Mesendoderm (in vitro differentiated cells): ENCODE results near the gene DLX6.
A peak's percentile ranks its signal among the peaks of the same experiment; 100 is the strongest.

ENCODE experiments used
- DNase-seq: peaks from one replicate; pipeline ENCODE4 v3.0.0; 2013
- H2AK5ac ChIP-seq: 2 replicates; pipeline ENCODE4 v1.6.1; 2013; ENCODE audit warnings: low read length, inconsistent platforms
- H2BK120ac ChIP-seq: 2 replicates; pipeline ENCODE4 v1.6.1; 2013; ENCODE audit warnings: low read depth, mild to moderate bottlenecking, low read length, moderate library complexity, mixed read lengths
- H2BK15ac ChIP-seq: replicated peaks from 2 replicates; pipeline ENCODE4 v1.6.1; 2013; ENCODE audit warnings: low read depth, mild to moderate bottlenecking, moderate library complexity
- H2BK5ac ChIP-seq: 2 replicates; pipeline ENCODE4 v1.6.1; 2013; ENCODE audit warnings: low read length, inconsistent platforms
- H3K18ac ChIP-seq: 2 replicates; pipeline ENCODE4 v1.6.1; 2013; ENCODE audit warnings: mild to moderate bottlenecking, low read length, mixed read lengths
- H3K23ac ChIP-seq: one replicate; pipeline ENCODE4 v1.6.1; 2013; ENCODE audit warnings: low read length
- H3K27ac ChIP-seq: 2 replicates; pipeline ENCODE4 v1.5.1; 2013; ENCODE audit warnings: low read depth, mild to moderate bottlenecking, inconsistent platforms, low read length, moderate library complexity
- H3K27me3 ChIP-seq: 2 replicates; pipeline ENCODE4 v1.6.1; 2013; ENCODE audit warnings: low read length, control low read depth, mild to moderate bottlenecking, inconsistent platforms; ENCODE audit not compliant: insufficient read depth, poor library complexity
- H3K36me3 ChIP-seq: 2 replicates; pipeline ENCODE4 v1.6.1; 2013; ENCODE audit warnings: low read length, inconsistent platforms; ENCODE audit not compliant: control insufficient read depth, insufficient read depth
- H3K4ac ChIP-seq: one replicate; pipeline ENCODE4 v1.6.1; 2013; ENCODE audit warnings: low read depth, mild to moderate bottlenecking, low read length, moderate library complexity
- H3K4me1 ChIP-seq: 2 replicates; pipeline ENCODE4 v1.6.1; 2013; ENCODE audit warnings: low read depth, low read length, inconsistent platforms; ENCODE audit not compliant: control insufficient read depth
- H3K4me2 ChIP-seq: 2 replicates; pipeline ENCODE4 v1.6.1; 2013; ENCODE audit warnings: low read length
- H3K4me3 ChIP-seq: 2 replicates; pipeline ENCODE4 v1.5.1; 2013; ENCODE audit warnings: mild to moderate bottlenecking, low read length
- H3K56ac ChIP-seq: one replicate; pipeline ENCODE4 v1.6.1; 2013; ENCODE audit warnings: low read length
- H3K79me1 ChIP-seq: 2 replicates; pipeline ENCODE4 v1.6.1; 2013; ENCODE audit warnings: low read length, inconsistent platforms
- H3K79me2 ChIP-seq: 2 replicates; pipeline ENCODE4 v1.6.1; 2013; ENCODE audit warnings: mild to moderate bottlenecking, low read length; ENCODE audit not compliant: control insufficient read depth, insufficient read depth
- H3K9ac ChIP-seq: 2 replicates; pipeline ENCODE4 v1.6.1; 2013; ENCODE audit warnings: low read length, inconsistent platforms
- H4K5ac ChIP-seq: one replicate; pipeline ENCODE4 v1.6.1; 2013; ENCODE audit warnings: low read length
- H4K8ac ChIP-seq: one replicate; pipeline ENCODE4 v1.6.1; 2013; ENCODE audit warnings: low read depth, mild to moderate bottlenecking, control low read depth, low read length, moderate library complexity
- WGBS: extraction: QIAGEN DNeasy Blood & Tissue Kit; methylation state at CpG from one replicate; pipeline ENCODE4 v1.1.7; 2013; ENCODE audit warnings: low lambda C conversion rate, missing lambda C conversion rate; ENCODE audit not compliant: insufficient coverage; ENCODE audit errors: extremely low coverage; 5-methylcytosine and 5-hydroxymethylcytosine counted together

Gene DLX6

GRCh38 chr7:96992192-96993005, 13.0 kb upstream of the DLX6 start:
- no peak overlapping the region for H3K18ac ChIP-seq
- H2BK15ac ChIP-seq = no peak overlapping the region
- H4K5ac ChIP-seq = no peak overlapping the region
- H3K36me3 ChIP-seq = no peaks in the 10 kb centered on the region
- peaks cover 63% of the 10 kb centered on the region for H3K27me3 ChIP-seq
- H3K4me1 ChIP-seq = peaks cover 8% of the 10 kb centered on the region
- no peak overlapping the region for H3K4me3 ChIP-seq
- no peak overlapping the region for H4K8ac ChIP-seq
- H3K79me2 ChIP-seq = no peaks in the 10 kb centered on the region
- H3K4ac ChIP-seq = no peak overlapping the region
- H2AK5ac ChIP-seq = no peak overlapping the region
- no peak overlapping the region for H3K9ac ChIP-seq
- H2BK120ac ChIP-seq = no peak overlapping the region
- no peak overlapping the region for H2BK5ac ChIP-seq
- H3K4me2 ChIP-seq = peak overlapping the region; percentile 32
- H3K27ac ChIP-seq = no peak overlapping the region
- WGBS = no CpG with 5 or more reads among the region's 47 CpGs
- DNase-seq = peak; percentile 26
- H3K56ac ChIP-seq = no peak overlapping the region
- H3K79me1 ChIP-seq = no peaks in the 10 kb centered on the region
- no peak overlapping the region for H3K23ac ChIP-seq

DNA sequence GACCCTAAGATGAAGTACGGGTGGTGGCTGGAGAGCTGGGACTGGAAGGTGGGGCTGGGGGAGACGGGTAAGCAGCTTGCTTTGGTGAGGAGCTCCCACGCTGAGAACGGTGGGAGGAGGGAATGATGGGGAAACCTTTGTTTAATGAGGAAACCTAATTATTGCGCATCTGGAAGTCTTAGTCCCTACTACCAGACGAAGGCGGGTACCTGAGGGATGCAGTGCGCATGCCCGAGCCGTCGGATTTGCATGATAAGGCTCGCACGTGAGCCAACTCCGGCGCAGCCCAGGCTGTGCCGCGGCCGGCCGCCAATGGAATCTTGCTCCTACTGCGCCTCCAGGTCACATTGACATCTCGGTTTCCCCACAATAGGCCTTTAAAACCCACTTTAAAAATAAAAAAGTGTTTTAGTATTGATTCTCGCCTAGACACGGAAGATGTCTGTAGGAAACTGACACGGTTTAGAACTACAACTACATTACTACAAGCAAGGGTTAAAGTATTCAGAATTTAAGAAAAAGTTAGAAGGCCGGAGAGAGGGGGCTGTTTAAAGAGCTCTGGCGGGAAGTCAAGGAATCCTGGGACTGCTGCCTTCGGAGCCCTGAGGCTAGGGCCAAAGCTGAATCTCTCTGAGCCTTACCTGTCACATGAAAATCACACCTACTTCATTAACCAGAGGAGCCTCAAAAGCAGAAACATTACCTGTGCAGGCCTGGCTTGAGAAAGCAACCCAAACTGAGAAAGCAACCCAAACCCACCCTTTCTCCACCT, 12.1 kb upstream of the DLX6 start:
- Histone ChIP-seq H2BK120ac (no peak overlapping the region), H3K9ac (no peak overlapping the region), H4K8ac (no peak overlapping the region), H3K79me2 (no peaks in the 10 kb centered on the region), H4K5ac (no peak overlapping the region), H3K56ac (no peak overlapping the region), H3K4me2 (peak overlapping the region; percentile 32), H2BK5ac (no peak overlapping the region), H3K4me1 (peaks cover 10% of the 10 kb centered on the region), H3K27ac (no peak overlapping the region), H2AK5ac (no peak overlapping the region), H3K27me3 (peaks cover 69% of the 10 kb centered on the region), H3K4ac (no peak overlapping the region), H3K4me3 (no peak overlapping the region), H3K79me1 (no peaks in the 10 kb centered on the region), H2BK15ac (no peak overlapping the region), H3K23ac (no peak overlapping the region), H3K36me3 (no peaks in the 10 kb centered on the region), H3K18ac (no peak overlapping the region)
- DNase-seq = peak; percentile 90
- no CpG with 5 or more reads among the region's 27 CpGs for WGBS

DNA sequence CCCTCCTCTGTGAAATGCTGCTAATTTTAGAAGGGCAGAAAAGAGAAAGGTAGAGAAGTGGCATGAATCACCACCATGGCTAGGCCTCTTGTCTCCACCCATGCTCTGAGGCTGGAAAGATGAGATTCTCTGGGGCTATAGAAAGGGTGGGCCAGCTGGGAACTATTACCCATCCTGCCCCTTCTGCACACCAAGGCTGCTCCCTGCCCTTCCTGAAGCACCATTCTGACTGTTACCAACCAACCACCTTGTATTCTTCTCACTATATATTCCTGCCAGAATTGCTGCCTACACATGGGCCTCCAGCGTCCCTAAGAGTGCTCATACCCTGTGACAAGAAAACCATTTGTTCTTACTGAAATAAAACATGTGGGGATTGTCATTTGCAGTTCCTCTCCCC, 11.4 kb upstream of the DLX6 start:
- Histone ChIP-seq H3K27me3 (peaks cover 66% of the 10 kb centered on the region), H3K56ac (no peak overlapping the region), H3K4me1 (peaks cover 13% of the 10 kb centered on the region), H3K23ac (no peak overlapping the region), H3K18ac (no peak overlapping the region), H3K79me1 (no peaks in the 10 kb centered on the region), H3K27ac (no peak overlapping the region), H3K9ac (no peak overlapping the region), H4K5ac (no peak overlapping the region), H3K4ac (no peak overlapping the region), H3K4me2 (no peak overlapping the region), H2BK120ac (no peak overlapping the region), H3K4me3 (no peak overlapping the region), H2BK5ac (no peak overlapping the region), H2BK15ac (no peak overlapping the region), H2AK5ac (no peak overlapping the region), H4K8ac (no peak overlapping the region), H3K36me3 (no peaks in the 10 kb centered on the region), H3K79me2 (no peaks in the 10 kb centered on the region)
- no peak for DNase-seq
- no CpG with 5 or more reads among the region's 1 CpG for WGBS

- no peak for DNase-seq
- no peak overlapping the region for H3K4ac ChIP-seq
- no peak overlapping the region for H3K9ac ChIP-seq
- no peak overlapping the region for H3K18ac ChIP-seq
- H2BK5ac ChIP-seq = no peak overlapping the region
- no peak overlapping the region for H3K27ac ChIP-seq
- H3K79me2 ChIP-seq = no peaks in the 10 kb centered on the region
- no peaks in the 10 kb centered on the region for H3K36me3 ChIP-seq
- H3K4me1 ChIP-seq = peaks cover 13% of the 10 kb centered on the region
- H3K79me1 ChIP-seq = no peaks in the 10 kb centered on the region
- no peak overlapping the region for H4K5ac ChIP-seq
- H2BK120ac ChIP-seq = no peak overlapping the region
- H3K4me3 ChIP-seq = no peak overlapping the region
- WGBS = no CpG with 5 or more reads among the region's 6 CpGs
- H3K23ac ChIP-seq = no peak overlapping the region
- H3K4me2 ChIP-seq = no peak overlapping the region
- no peak overlapping the region for H3K56ac ChIP-seq
- no peak overlapping the region for H2BK15ac ChIP-seq
- H4K8ac ChIP-seq = no peak overlapping the region
- H3K27me3 ChIP-seq = peaks cover 63% of the 10 kb centered on the region
- no peak overlapping the region for H2AK5ac ChIP-seq
These were observed 9.8 kb upstream of the DLX6 start for GRCh38 chr7:96995406-96996110.

DNA sequence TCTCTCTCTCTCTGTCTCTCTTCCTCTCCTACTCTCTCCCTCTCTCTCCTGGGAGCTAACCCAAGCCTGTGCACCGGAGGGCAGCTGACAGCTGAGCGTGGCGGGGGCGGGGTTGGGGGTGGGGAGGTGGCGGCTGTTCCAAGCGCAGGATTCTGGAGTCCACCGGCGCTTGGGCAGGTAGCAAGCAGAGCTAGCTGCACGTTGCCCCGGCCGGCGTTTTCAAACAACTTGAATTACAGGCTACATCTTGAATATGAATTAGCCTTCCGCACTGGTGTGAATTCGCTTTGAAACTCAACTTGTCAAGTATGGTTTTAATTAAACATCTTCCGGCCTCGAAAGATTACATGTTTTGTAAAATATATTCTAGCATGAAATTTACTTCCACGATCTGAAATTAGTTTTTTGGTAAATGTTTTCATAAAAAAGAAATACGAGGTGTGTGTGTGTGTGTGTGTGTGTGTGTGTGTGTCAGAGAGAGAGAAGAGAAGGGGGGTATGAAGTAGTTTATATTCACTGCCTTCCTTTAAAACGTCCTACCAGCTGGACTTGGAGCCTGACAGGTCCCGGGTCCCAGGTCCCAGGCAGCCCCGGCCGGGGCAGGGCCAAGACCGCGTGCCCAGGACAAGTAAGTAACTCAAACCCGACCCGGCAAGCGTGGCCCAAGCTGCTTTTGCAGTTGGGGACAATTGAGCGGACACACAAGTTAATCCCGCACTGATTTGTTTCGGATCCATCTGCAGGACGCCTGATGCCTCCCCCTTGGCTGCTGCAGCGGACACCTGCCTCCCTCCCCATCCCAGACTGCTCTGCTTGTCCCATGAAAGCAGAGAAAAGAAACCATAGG, 9.0 kb upstream of the DLX6 start:
- no peak overlapping the region for H3K4me3 ChIP-seq
- WGBS = no CpG with 5 or more reads among the region's 32 CpGs

More for the DNA sequence above, 9.0 kb upstream of the DLX6 start:
- Histone ChIP-seq H4K8ac (no peak overlapping the region), H3K56ac (no peak overlapping the region), H3K36me3 (no peaks in the 10 kb centered on the region), H3K27me3 (peaks cover 66% of the 10 kb centered on the region), H4K5ac (no peak overlapping the region), H3K4ac (no peak overlapping the region), H2BK120ac (no peak overlapping the region), H3K18ac (no peak overlapping the region), H2BK5ac (no peak overlapping the region), H3K4me2 (no peak overlapping the region), H3K9ac (no peak overlapping the region), H2BK15ac (no peak overlapping the region), H2AK5ac (no peak overlapping the region), H3K79me2 (no peaks in the 10 kb centered on the region), H3K23ac (peak overlapping the region; percentile 32), H3K79me1 (no peaks in the 10 kb centered on the region), H3K27ac (no peak overlapping the region), H3K4me1 (peaks cover 15% of the 10 kb centered on the region)
- DNase-seq = peak; percentile 66
